OCI-LY1 (cell line): ENCODE data around the gene CELF2.

Experiments used
- H2AFZ ChIP-seq: fragments of 200-600 bp; sonication (generic), shearing (Covaris generic); 2 replicates; pipeline ENCODE4 v1.6.0; 2014; ENCODE audit warnings: antibody characterized with exemption, mild to moderate bottlenecking, low read length
- H3F3A ChIP-seq: fragments of 200-600 bp; sonication (generic), shearing (Covaris generic); 2 replicates; pipeline ENCODE4 v1.6.0; 2014; ENCODE audit warnings: mild to moderate bottlenecking, antibody characterized with exemption, low read length, moderate library complexity; ENCODE audit not compliant: insufficient read depth
- H3K27ac ChIP-seq: fragments of 200-600 bp; sonication (generic); 2 replicates; pipeline ENCODE4 v1.5.1; 2014; ENCODE audit warnings: low read length, mixed run types, mild to moderate bottlenecking, low read depth; ENCODE audit not compliant: poor library complexity, severe bottlenecking
- H3K27me3 ChIP-seq: fragments of 200-600 bp; sonication (generic); 2 replicates; pipeline ENCODE4 v1.6.0; 2014; ENCODE audit warnings: antibody characterized with exemption, mild to moderate bottlenecking, low read length, moderate library complexity; ENCODE audit not compliant: insufficient read depth
- H3K36me3 ChIP-seq: fragments of 200-600 bp; sonication (generic); 2 replicates; pipeline ENCODE4 v1.6.1; 2014; ENCODE audit warnings: mild to moderate bottlenecking, antibody characterized with exemption, low read length, moderate library complexity, mixed read lengths; ENCODE audit not compliant: insufficient read depth
- H3K4me1 ChIP-seq: fragments of 200-600 bp; sonication (generic); 2 replicates; pipeline ENCODE4 v1.5.1; 2014; ENCODE audit warnings: mild to moderate bottlenecking, low read length, moderate library complexity; ENCODE audit not compliant: insufficient read depth, severe bottlenecking
- H3K4me2 ChIP-seq: fragments of 200-600 bp; sonication (generic), shearing (Covaris generic); 2 replicates; pipeline ENCODE4 v1.6.1; 2014; ENCODE audit warnings: low read length
- H3K4me3 ChIP-seq: fragments of 200-600 bp; sonication (generic); 2 replicates; pipeline ENCODE4 v1.5.1; 2014; ENCODE audit warnings: low read length, low read depth, mild to moderate bottlenecking, mixed read lengths; ENCODE audit not compliant: poor library complexity, severe bottlenecking
- H3K79me2 ChIP-seq: fragments of 200-600 bp; shearing (Covaris generic); 2 replicates; pipeline ENCODE4 v1.6.1; 2016; ENCODE audit warnings: mixed run types, low read length, mixed read lengths; ENCODE audit not compliant: insufficient read depth
- H3K9ac ChIP-seq: fragments of 200-600 bp; sonication (generic), shearing (Covaris generic); 2 replicates; pipeline ENCODE4 v1.6.1; 2014; ENCODE audit warnings: mild to moderate bottlenecking, low read length, mixed read lengths
- H3K9me2 ChIP-seq: fragments of 200-600 bp; sonication (generic), shearing (Covaris generic); 2 replicates; pipeline ENCODE4 v1.6.1; 2014; ENCODE audit warnings: low read depth, mild to moderate bottlenecking, low read length, mixed read lengths
- H3K9me3 ChIP-seq: fragments of 200-600 bp; shearing (Covaris generic); 2 replicates; pipeline ENCODE4 v1.6.1; 2014; ENCODE audit warnings: low read length, mixed read lengths
- H4K20me1 ChIP-seq: fragments of 200-600 bp; sonication (generic), shearing (Covaris generic); 2 replicates; pipeline ENCODE4 v1.6.0; 2016; ENCODE audit warnings: mild to moderate bottlenecking, low read length; ENCODE audit not compliant: insufficient read depth
- CTCF ChIP-seq: fragments of 200-600 bp; sonication (generic), shearing (Covaris generic); IDR thresholded peaks from 2 replicates; pipeline ENCODE4 v1.5.1; 2017; ENCODE audit warnings: mild to moderate bottlenecking, antibody characterized with exemption, low read length, moderate library complexity, mixed read lengths
- EZH2 ChIP-seq: fragments of 200-600 bp; sonication (generic), shearing (Covaris generic); IDR thresholded peaks from 2 replicates; pipeline ENCODE4 v1.8.0; 2017; ENCODE audit warnings: borderline replicate concordance, mixed run types, mild to moderate bottlenecking, antibody characterized with exemption, low read length, moderate library complexity, mixed read lengths

Gene CELF2

GRCh38 chr10:11057994-11058393 is 40.3 kb downstream of the CELF2 start:
- TF ChIP-seq CTCF (no peak), EZH2 (no peak)
- Histone ChIP-seq H3K36me3 (no peaks in the 10 kb centered on the region), H4K20me1 (no peaks in the 10 kb centered on the region), H3K9me3 (no peaks in the 10 kb centered on the region), H3K4me3 (no peak overlapping the region), H3K27ac (no peak overlapping the region), H3K4me2 (no peak overlapping the region), H2AFZ (no peak overlapping the region), H3K79me2 (no peaks in the 10 kb centered on the region), H3K27me3 (no peaks in the 10 kb centered on the region), H3F3A (no peaks in the 10 kb centered on the region), H3K9ac (no peak overlapping the region), H3K9me2 (no peaks in the 10 kb centered on the region), H3K4me1 (no peaks in the 10 kb centered on the region)

GRCh38 chr10:11058965-11059364 is 41.3 kb downstream of the CELF2 start:
- TF ChIP-seq CTCF (no peak), EZH2 (no peak)
- Histone ChIP-seq H3K4me1 (no peaks in the 10 kb centered on the region), H2AFZ (no peak overlapping the region), H3K36me3 (no peaks in the 10 kb centered on the region), H3K27ac (no peak overlapping the region), H3K9me3 (no peaks in the 10 kb centered on the region), H3K79me2 (no peaks in the 10 kb centered on the region), H3F3A (no peaks in the 10 kb centered on the region), H3K4me2 (no peak overlapping the region), H3K27me3 (no peaks in the 10 kb centered on the region), H3K9me2 (no peaks in the 10 kb centered on the region), H3K9ac (no peak overlapping the region), H4K20me1 (no peaks in the 10 kb centered on the region), H3K4me3 (no peak overlapping the region)

- Histone ChIP-seq H3K27me3 (no peaks in the 10 kb centered on the region), H2AFZ (no peak overlapping the region), H3K9me2 (no peaks in the 10 kb centered on the region), H3K27ac (no peak overlapping the region), H3K79me2 (no peaks in the 10 kb centered on the region), H4K20me1 (no peaks in the 10 kb centered on the region), H3F3A (no peaks in the 10 kb centered on the region), H3K4me2 (no peak overlapping the region), H3K9ac (no peak overlapping the region), H3K9me3 (no peaks in the 10 kb centered on the region), H3K36me3 (no peaks in the 10 kb centered on the region), H3K4me3 (no peak overlapping the region), H3K4me1 (no peaks in the 10 kb centered on the region)
- TF ChIP-seq CTCF (no peak), EZH2 (no peak)
These were observed 46.2 kb downstream of the CELF2 start for GRCh38 chr10:11063856-11064255.
